ENCODE data around the gene NDP.
"Not testable (repeated sequence)": the region's sequence is repeated elsewhere in the genome, so short reads cannot be mapped to it uniquely, and the experiment has no call there.

The NDP gene

DNA sequence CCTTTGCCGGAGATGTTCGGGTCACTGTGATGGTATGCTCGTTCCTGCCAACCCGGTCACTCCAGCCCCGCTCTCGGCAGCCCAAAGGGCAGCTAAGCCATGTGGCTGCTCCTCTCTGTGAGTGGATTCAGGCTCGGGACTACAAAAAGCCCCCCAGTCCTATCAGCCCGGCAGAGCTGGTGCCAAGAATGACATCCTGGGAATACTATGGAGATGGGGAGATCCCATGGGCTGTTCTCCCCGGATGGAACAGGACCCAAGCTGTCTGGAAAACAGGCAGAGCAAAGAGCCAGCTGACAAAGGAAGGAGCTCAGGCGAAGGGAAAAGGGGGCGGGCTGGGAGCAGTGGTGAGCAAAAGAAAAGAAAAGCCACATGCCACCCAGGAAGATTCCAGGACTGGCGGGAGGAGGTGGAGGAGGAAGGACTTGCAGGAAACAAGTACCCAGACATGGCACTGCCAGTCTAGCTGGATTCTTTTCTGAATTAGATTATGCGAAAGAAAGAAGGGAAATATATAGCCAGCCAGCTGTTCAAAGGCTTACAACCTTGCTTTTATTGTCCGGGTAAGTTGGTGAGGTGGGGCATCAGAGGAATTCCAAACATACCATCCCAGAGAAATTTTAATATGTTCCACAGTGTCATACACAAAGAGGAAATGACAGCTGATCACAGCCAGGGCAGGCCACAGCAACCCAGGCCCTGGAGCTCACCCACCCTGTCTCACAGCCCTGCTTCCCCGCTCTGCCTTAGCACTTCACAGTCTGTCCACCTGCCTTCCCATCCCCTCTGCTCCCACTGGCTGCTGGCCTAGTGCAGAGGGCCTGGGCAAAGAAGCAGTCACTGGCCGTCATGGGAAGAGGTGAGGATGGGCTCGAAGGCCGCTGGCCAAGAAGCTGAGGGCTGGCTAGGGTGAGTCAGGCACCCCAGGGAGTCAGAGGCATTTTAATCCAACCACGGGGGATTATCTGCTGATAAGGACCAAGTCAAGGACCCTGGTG, 3.4 kb downstream of the NDP start:
- no peak for DNase-seq

GRCh38 chrX:43968359-43968781, 4.8 kb downstream of the NDP start:
- no peak for DNase-seq

GRCh38 chrX:43964936-43965335, 8.3 kb downstream of the NDP start:
- no peak for DNase-seq

DNA sequence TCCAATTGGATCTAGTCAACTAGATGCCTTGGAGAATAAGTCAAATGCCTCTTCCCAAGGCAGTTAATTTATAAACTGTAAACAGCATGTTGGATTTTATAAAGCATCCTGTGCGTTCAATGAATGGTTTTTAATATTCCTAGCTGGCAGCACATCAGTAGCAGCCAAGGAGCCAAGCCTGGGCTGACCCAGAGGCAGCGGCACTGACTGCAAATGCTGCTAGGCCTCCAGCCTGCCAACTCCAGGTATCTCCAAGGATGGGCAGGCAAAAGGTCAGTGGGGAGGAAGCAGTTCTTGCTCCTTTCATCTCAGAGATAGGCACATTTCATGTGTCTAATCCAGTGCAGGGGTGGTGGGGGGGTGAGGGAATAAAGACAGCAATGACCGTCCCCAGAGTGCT, 9.5 kb downstream of the NDP start:
- DNase-seq: no peak

- no peak for DNase-seq
Observed at GRCh38 chrX:43962636-43963035, 10.6 kb downstream of the NDP start.

GRCh38 chrX:43961699-43962098, 11.5 kb downstream of the NDP start:
- DNase-seq: no peak

- DNase-seq: no peak
Observed at GRCh38 chrX:43958529-43958928, 14.7 kb downstream of the NDP start.

DNA sequence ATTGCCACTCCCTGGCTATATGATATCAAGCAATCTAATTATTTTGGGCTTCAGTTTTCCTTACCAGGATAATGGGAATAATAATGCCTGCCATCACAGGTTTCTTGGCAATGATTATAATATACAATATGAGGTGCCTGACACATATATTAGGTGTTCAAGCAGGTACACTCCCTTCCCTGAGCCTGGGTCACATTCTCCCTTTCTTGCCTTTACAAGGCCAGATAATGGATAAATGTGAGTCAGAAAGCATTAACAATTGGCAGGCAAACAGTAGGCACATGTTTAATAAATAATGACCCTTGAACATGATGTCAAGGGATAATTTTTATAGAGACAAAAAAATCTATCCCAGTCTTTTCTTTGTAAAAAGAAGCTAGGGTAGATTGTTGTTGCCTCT, 17.2 kb downstream of the NDP start:
- DNase-seq: no peak

DNA sequence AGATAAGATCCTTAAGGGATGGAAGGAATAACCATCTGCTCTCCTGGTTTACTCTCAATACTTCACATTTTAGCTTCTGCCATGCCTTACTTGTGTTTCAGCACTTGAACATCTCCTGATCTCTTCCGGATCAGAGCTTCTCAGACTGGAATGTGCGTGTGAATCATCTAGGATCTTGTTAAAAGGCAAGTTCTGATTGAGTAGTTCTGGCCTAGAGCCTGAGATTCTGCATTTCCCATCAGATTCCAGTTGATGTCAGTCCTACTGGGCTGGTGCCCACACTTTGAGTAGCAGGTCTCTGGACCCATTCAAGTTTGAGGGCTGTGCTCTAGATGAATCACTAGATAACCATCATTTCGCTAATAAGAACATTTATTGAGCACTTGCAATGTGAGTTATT, 20.0 kb downstream of the NDP start:
- DNase-seq: no peak

GRCh38 chrX:43949669-43950068, 23.5 kb downstream of the NDP start:
- DNase-seq: no peak

- DNase-seq: no peak
Observed at GRCh38 chrX:43940816-43941474, 32.2 kb downstream of the NDP start.

- DNase-seq: no peak
Observed at GRCh38 chrX:43939187-43939926, 33.8 kb downstream of the NDP start.

DNA sequence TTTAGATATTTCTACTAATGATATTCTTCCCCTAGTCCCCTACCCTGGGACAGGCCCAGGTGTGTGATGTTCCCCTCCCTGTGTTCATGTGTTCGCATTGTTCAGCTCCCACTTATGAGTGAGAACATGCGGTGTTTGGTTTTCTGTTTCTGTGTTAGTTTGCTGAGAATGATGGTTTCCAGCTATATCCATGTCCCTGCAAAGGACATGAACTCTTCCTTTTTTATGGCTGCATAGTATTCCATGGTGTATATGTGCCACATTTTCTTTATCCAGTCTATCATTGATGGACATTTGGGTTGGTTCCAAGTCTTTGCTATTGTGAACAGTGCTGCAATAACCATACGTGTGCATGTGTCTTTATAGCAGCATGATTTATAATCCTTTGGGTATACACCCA, 51.2 kb downstream of the NDP start:
- not testable (repeated sequence) for DNase-seq

GRCh38 chrX:43910772-43911171, 62.4 kb downstream of the NDP start:
- DNase-seq: not testable (repeated sequence)

DNA sequence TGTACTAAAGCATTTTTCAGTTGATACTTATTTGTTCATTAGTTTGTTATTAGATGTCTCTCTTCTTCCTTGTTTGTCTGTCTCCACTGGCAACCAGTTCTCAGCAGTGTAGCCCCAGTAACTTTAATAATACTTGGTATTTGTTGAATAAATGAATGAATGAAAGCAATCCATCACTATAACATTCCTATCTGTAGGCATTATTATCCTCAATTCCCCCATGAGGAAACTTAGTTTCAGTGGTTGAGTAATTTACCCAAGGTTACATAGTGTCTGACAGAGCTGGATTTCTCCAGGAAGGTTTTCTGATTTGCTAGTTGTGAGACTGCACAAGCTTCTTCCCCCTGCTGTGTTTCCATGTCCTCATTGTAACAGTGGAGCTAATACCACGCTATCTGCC, 63.2 kb downstream of the NDP start:
- DNase-seq: no peak

- DNase-seq: no peak
Observed at GRCh38 chrX:43909141-43909540, 64.0 kb downstream of the NDP start.

GRCh38 chrX:43899878-43900815, 73.0 kb downstream of the NDP start:
- DNase-seq: no peak
